Measurements from ENCODE around the gene SAMD4A.
A peak's percentile ranks its signal among the peaks of the same experiment; 100 is the strongest.

SAMD4A gene, protein sequence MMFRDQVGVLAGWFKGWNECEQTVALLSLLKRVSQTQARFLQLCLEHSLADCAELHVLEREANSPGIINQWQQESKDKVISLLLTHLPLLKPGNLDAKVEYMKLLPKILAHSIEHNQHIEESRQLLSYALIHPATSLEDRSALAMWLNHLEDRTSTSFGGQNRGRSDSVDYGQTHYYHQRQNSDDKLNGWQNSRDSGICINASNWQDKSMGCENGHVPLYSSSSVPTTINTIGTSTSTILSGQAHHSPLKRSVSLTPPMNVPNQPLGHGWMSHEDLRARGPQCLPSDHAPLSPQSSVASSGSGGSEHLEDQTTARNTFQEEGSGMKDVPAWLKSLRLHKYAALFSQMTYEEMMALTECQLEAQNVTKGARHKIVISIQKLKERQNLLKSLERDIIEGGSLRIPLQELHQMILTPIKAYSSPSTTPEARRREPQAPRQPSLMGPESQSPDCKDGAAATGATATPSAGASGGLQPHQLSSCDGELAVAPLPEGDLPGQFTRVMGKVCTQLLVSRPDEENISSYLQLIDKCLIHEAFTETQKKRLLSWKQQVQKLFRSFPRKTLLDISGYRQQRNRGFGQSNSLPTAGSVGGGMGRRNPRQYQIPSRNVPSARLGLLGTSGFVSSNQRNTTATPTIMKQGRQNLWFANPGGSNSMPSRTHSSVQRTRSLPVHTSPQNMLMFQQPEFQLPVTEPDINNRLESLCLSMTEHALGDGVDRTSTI

GRCh38 chr14:54566410-54567223 is at the start of gene SAMD4A:
Gene SAMD4A, plus strand, starts transcription at chr14:54567128. Its CDS starts 789 bp downstream, at chr14:54567917.
- DNase-seq, result peak; percentile 91

DNA sequence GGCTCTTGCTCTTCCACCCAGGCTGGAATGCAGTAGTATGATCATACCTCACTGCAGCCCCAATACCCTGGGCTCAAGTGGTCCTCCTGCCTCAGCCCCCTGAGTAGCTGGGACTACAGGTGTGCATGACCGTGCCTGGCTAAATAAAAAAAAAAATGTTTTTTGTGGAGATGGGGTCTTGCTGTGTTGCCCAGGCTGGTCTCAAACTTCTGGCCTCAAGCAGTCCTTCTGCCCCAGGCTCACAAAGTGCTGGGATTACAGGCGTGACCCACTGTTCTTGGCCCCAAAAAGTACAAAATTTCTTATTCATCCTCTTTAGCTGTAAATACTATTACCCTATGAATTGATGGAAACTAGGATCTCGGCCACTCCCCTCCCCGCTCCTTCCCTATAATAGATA is 42.5 kb upstream of the SAMD4A start:
- DNase-seq, result no peak

DNA sequence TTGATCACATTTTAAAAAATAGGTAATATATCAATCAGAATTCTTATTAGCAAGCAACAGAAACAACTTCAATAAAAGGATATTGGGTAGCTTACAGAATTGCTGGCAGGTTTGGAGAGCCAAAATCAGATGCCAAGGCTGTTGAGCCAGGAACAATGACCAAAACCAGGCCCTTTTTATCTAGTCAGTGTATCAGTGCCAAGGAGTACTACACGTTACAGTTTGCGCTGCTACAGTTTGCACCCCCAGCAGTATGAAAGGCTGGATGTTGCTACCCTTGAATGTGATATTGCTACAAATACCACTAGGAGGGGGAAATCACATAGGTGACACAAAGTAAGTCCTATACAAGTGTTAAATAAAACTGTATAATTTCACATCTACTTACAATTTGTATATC is 38.0 kb upstream of the SAMD4A start:
- no peak for DNase-seq

DNA sequence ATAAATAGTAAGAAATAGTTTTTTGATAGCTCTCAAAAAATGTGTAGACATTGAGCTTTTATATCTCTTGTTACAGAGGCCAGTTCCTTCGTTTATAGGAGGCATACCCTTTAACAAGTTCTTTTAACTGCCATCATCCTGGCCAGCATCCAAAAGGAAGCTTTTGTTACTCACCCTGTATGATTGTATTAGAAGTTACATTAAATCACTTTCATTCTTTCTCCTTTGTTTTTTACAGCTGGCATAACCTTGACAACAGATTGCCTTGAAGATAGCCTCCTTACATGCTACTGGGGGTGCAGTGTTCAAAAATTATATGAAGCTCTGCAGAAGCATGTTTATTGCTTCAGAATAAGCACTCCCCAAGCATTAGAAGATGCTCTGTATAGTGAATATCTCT is 37.1 kb upstream of the SAMD4A start:
- no peak for DNase-seq

- no peak for DNase-seq
Measured at GRCh38 chr14:54532111-54533012, 34.6 kb upstream of the SAMD4A start.

DNA sequence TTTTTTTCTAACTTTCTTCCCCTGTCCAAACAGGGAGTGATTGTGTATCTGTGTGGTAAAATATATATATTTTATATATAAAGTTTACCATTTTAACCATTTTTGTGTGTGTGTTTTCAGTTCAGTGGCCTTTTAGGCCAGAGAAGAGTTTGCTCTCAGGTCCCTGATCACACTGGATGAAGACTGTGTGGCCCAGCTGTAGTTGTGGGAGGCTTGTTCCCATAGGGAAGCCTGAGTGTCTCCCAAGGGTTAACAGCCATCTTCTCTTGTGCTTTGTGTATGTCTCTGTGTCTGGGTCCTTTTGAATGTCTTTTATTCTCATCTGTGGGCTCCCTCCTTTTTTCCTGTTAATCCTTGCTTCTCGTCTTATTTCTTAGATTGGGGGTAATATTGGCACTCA is 33.8 kb upstream of the SAMD4A start:
- no peak for DNase-seq

GRCh38 chr14:54535126-54535525 is 31.8 kb upstream of the SAMD4A start:
- DNase-seq, result no peak

DNA sequence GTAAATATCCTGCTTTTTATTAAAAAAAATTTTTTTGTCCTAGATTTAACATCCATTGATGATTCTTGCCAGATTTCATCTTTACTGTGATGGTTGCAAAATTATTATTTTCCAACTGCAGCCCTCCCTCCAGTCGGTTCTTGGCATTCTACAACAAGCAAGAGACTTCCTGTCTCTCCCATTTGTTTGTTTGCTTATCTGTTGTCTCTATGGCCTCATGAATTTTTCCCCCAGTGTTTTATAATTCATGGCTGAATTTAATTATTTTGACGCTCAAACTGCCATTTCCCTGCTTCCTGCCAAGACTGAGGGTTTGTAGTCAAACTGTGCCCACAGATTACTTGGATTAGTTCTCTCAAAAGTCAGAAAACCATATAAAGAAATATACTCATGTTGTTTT is 31.3 kb upstream of the SAMD4A start:
- DNase-seq, result no peak

DNA sequence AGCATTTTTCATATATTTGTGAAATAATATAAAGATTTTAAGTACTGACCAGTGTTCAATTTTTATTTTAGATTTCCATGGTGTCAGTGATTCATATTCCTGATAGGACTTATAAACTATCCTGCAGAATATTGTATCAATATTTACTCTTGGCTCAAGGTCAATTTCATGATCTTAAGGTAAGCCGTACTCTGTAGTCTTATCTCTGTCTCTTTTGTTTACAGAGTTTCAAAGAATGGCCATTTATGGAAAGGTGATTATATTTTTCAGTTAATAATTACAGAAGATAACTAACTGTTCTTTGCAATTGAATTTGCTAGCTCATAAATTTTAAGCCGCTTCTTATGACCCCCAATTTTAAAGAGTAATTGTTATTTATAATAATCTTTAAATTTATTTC is 29.3 kb upstream of the SAMD4A start:
- no peak for DNase-seq

DNA sequence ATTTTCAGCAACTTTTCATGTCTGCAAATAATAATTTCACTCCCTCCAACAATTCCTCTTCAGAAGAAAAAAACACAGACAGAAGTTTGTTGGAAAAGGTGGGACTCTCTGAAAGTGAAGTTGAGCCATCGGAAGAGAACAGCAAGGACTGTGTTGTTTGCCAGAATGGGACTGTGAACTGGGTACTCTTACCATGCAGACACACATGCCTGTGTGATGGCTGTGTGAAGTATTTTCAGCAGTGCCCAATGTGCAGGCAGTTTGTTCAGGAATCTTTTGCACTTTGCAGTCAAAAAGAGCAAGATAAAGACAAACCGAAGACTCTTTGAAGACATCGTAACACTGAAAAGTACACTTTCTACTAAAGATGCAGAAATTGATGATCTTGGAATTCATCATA is 28.9 kb upstream of the SAMD4A start:
- DNase-seq, result no peak

DNA sequence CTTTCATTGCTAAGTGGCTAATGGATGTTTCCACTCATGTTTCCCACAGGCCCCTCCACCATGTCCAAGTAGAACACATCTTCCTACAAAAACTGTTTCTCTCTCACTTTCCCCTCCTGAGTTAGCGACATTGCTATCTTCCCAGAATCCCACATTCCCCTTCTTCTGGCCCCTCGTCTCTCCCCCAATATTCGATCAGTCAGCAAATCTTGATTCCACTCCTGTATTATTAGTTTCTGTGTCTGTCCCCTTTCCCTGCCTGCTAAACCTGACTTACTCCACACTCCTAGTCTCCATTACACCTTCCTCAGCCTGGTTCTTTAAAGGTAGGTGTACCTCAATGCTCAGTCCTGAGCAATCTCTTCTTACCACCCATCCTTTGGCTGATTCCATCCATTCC is 19.3 kb upstream of the SAMD4A start:
- DNase-seq, result no peak

- DNase-seq, result no peak
Measured at GRCh38 chr14:54548491-54548890, 18.4 kb upstream of the SAMD4A start.

GRCh38 chr14:54549862-54550261 is 17.1 kb upstream of the SAMD4A start:
- no peak for DNase-seq

- DNase-seq, result no peak
Measured at GRCh38 chr14:54550514-54550913, 16.4 kb upstream of the SAMD4A start.

DNA sequence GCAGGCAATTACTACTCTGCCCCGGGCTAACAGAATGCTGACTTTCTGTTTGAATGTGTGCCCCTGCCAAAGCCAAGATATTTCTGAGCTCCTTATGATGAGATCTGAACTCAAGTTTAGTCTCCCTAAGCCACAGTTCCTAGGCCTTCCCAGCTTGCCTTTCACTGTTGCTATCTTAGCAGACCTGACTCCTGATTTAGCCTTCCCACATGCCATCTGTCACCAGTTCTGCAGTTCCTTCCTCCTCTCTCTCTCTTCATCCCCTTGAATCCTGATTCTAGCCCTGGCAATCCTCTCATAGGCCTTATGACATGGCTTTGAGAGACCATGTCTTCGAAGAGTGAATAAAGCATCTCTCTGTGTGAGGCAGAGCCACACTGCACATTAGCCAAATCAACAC is 12.5 kb upstream of the SAMD4A start:
- no peak for DNase-seq

- DNase-seq, result no peak
Measured at GRCh38 chr14:54555651-54556050, 11.3 kb upstream of the SAMD4A start.

DNA sequence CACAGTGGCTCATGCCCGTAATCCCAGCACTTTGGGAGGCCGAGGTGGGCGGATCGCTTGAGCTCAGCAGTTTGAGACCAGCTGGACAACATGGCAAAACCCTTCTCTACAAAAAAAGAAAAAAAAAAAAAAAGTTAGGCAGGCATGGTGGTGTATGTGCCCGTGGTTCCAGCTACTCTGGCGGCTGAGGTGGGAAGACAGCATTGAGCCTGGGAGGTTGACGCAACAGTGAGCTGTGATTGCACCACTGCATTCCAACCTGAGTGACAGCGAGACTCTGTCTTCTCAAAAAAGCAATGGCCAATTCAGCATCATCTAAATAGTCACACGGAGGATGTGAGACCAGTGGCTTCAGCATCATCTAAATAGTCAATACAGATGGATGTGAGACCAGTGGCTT is 10.4 kb upstream of the SAMD4A start:
- DNase-seq, result no peak

- DNase-seq, result no peak
Measured at GRCh38 chr14:54562334-54562733, 4.6 kb upstream of the SAMD4A start.

DNA sequence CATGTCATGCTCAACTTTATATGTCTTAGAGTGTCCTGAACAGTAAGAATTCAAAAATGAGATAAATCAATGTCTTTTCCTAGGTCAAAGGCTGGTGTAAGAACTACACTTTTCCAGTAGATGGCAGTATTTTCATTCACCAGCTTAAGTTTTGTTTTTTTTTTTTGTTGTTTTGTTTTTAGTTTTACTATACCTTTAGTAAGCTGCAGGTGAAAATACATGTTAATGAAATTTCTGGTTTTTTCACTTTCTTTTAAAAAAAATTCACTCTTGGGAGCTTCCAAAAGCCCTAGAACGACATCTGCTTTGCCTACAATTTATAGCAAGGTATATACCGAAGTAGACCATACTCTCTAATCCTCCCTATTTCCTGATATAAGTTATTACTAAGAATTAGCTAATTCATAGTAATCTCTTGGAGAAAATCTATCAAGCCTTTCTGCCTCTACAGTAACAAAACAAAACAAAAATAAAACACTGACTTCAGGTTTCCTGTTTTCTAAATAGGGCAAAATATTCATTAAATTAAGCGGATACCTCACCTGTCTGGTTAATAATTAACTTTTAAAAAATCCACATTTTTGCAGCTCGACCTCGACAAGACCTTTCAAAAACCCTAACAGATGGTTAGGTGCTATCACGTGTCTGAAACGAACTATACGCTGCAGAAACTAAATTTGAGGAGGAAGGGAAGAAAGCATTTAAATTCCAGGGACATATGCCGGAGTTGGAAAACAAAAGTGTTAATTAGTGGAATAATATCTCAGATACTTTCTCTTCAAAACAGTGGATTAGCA is 2.7 kb upstream of the SAMD4A start:
- DNase-seq, result no peak

DNA sequence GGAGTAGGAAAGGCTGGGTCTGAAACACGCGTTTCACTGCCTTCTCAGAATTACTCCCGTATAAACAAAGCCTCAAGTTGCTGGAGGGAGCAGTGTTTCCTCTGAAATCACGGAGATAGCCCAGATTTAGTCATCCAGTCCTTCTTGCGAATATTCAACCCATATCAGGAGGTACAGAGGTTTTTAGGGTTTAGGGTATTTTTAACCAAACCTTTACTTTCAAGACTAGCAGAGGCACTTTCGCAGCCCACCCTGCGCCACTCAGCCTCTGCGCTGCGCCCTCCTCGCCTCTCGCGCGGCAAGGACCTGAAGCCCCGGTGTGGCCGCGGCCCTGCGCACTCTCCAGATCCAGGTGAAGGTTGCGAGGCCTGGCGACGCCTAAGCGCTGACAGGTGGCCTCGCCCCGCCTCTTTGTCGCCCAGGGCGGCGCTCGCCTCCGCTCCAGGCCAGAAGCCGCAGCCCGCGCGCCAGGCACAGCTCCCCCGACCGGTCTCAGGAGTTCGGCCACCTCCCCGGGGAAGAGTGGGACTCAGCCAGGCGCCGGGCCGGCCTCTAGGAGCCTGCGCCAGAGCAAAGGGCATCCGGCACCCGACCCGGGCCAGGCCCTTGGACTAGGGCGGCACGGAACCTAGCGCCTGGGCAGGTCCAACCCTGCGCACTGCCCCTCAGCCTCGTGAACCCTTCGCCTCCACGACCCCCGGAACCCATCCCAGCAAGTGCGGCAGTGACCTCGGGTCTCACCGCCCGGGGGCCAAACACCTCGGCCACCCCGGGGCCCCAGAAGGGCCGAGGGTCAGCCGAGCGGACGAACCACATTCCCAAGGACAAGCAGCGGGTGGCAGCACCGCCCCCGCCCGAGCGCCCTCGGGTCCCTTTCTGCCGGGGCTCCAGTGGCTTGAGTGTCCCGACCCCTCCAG is 1.8 kb upstream of the SAMD4A start:
- peak; percentile 69 for DNase-seq
